Naive thymus-derived CD8-positive, alpha-beta T cell (primary cell): ENCODE data around the gene MMP2. TPM values are rescaled to one million over a fixed set of nuclear protein-coding genes. Genes with fewer than 3 reads are reported as not detected.

Experiments
- ATAC-seq, 2 donors: fragments of 150-1000 bp; cut with Tn5 transposase in 1 of 2; sonication (Bioruptor Pico), chemical (Tn5 transposase) in 1 of 2; 1 replicate in 1 of 2; 2 replicates in 1 of 2; pipeline ENCODE4 v1.10.0; 2021; ENCODE audit warnings: mild to moderate bottlenecking in 2 of 2, moderate library complexity in 2 of 2
- POLR2A ChIA-PET: fragments of 350-600 bp; sonication (Branson Sonifier 250); formaldehyde crosslinking; loops from one replicate; lab custom pipeline; 2021; ENCODE audit warnings: antibody characterized with exemption; lab: Charles Lee
- DNase-seq, 10 donors: peaks; one replicate each; pipeline versions ENCODE4 v3.0.0 to v3.0.0-alpha.2; 2020 to 2022
- H3K27ac Mint-ChIP-seq, 10 donors: one replicate each; pipeline ENCODE4 v1.8.0; 2020 to 2022; ENCODE audit warnings: mild to moderate bottlenecking in 10 of 10, mixed read lengths in 10 of 10, moderate library complexity in 4 of 10, inconsistent platforms in 1 of 10
- H3K27me3 Mint-ChIP-seq, 5 donors: one replicate each; pipeline ENCODE4 v1.8.0; 2021 to 2022; ENCODE audit warnings: mixed read lengths in 5 of 5
- H3K36me3 Mint-ChIP-seq, 3 donors: one replicate each; pipeline ENCODE4 v1.8.0; 2020 to 2022; ENCODE audit warnings: mixed read lengths in 3 of 3, mild to moderate bottlenecking in 2 of 3, inconsistent platforms in 1 of 3
- H3K4me1 Mint-ChIP-seq, 4 donors: one replicate each; pipeline ENCODE4 v1.8.0; 2021 to 2022; ENCODE audit warnings: mixed read lengths in 4 of 4
- H3K4me3 Mint-ChIP-seq, 10 donors: one replicate each; pipeline ENCODE4 v1.8.0; 2020 to 2022; ENCODE audit warnings: mild to moderate bottlenecking in 10 of 10, mixed read lengths in 10 of 10, moderate library complexity in 6 of 10, inconsistent platforms in 1 of 10
- H3K9me3 Mint-ChIP-seq, 9 donors: one replicate each; pipeline ENCODE4 v1.8.0; 2020 to 2022; ENCODE audit warnings: mixed read lengths in 9 of 9, mild to moderate bottlenecking in 3 of 9, inconsistent platforms in 1 of 9, moderate library complexity in 1 of 9
- polyA plus RNA-seq, 3 donors: library from polyadenylated mRNA; unstranded; fragments of 300-500 nt; fragmentation: Illumina TruSeq; gene quantifications; one replicate each; pipeline ENCODE4 v1.2.3, GENCODE V29; 2021
- total RNA-seq, 8 experiments: library from RNA in 2 of 8; stranded (reverse) in 2 of 8; gene quantifications; one replicate each; pipeline ENCODE4 v1.2.3 and lab custom pipeline; 2021 to 2026

The MMP2 gene
- total and polyA plus RNA-seq, 5 experiments from 2014 or later, result 0.36 TPM; not detected in 4

DNA sequence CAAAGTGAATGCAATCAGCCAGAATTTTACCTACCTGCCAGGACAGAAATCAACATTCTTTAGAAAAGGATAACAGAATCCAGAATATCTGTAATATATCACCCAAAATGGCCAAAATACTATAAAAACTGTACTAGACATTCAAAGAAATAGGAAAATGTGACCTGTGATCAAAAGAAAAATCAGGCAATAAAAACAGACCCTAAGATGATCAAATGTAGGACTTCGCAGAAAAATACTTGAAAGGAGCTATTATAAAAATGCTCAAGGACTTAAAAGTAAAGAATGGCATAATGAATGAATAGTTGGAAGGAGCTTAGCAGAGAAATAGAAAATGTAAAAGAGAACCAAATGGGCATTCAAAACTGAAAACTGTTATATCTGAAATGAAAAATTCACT, 33.9 kb downstream of the MMP2 start:
- DNase-seq (no peak), ATAC-seq (no peak)
- H3K27me3 Mint-ChIP-seq, result peaks cover 18 to 39% (median 31%) of the 10 kb centered on the region in 5 donors
- POLR2A ChIA-PET, result no interaction called here
- no peak overlapping the region for H3K4me3 Mint-ChIP-seq
- H3K36me3 Mint-ChIP-seq, result peaks cover 0 to 17% (median 4%) of the 10 kb centered on the region in 3 donors
- peaks cover 4 to 23% (median 18%) of the 10 kb centered on the region in 9 donors for H3K9me3 Mint-ChIP-seq
- H3K4me1 Mint-ChIP-seq, result peaks cover 9 to 14% (median 12%) of the 10 kb centered on the region in 4 donors
- no peak overlapping the region for H3K27ac Mint-ChIP-seq

DNA sequence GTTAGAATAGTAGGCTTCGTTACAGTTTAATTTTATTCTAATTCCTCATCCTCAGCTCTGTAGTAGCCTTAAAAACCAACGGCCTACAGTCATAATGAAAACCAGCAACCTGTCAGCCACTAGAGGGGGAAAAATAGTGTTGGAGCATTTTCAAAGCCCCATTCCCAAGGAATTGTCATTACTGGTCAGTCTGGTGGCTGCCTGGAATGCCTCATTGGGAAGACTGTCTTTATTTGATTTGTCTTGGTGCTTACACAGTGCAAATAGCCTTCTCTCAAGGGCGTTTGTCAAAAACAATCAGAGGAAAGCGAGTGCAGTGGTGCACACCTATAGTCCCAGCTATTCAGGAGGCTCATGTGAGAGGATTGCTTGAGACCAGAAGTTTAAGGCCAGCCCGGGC, 34.6 kb downstream of the MMP2 start:
- no peak overlapping the region for H3K4me3 Mint-ChIP-seq
- peaks cover 4 to 22% (median 18%) of the 10 kb centered on the region in 9 donors for H3K9me3 Mint-ChIP-seq
- H3K36me3 Mint-ChIP-seq, result peaks cover 0 to 17% (median 4%) of the 10 kb centered on the region in 3 donors
- H3K27ac Mint-ChIP-seq, result peak overlapping the region in 1 of 10 donors; percentile 44
- POLR2A ChIA-PET, result no interaction called here
- H3K4me1 Mint-ChIP-seq, result peaks cover 6 to 12% (median 11%) of the 10 kb centered on the region in 4 donors
- peaks cover 14 to 32% (median 26%) of the 10 kb centered on the region in 5 donors for H3K27me3 Mint-ChIP-seq
- DNase-seq, result no peak
- no peak for ATAC-seq

DNA sequence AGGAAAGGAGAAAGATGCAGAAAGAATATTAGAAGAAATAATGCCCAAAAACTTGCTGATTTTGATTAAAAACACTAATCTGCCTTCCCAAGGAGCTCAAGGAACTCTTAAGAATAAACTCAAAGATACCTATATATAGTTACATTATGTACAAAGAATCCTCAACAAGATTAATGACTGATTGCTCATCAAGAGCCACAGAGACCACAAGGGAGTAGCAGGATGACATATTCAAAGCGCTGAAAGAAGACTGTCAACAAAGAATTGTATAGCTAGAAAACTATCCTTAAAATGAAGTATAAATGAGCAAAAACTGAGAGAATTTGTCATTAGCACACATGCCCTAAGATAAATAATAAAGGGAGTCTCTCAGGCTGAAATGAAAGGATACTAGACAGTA, 36.1 kb downstream of the MMP2 start:
- DNase-seq (no peak), ATAC-seq (no peak)
- Mint-ChIP-seq H3K9me3 (peaks cover 4 to 28% (median 17%) of the 10 kb centered on the region in 9 donors), H3K36me3 (peaks cover 0 to 10% (median 0%) of the 10 kb centered on the region in 3 donors), H3K4me3 (no peak overlapping the region), H3K27ac (no peak overlapping the region), H3K4me1 (peaks cover 0 to under 1% (median under 1%) of the 10 kb centered on the region in 4 donors), H3K27me3 (peaks cover 6 to 17% (median 12%) of the 10 kb centered on the region in 5 donors)
- POLR2A ChIA-PET, result no interaction called here

DNA sequence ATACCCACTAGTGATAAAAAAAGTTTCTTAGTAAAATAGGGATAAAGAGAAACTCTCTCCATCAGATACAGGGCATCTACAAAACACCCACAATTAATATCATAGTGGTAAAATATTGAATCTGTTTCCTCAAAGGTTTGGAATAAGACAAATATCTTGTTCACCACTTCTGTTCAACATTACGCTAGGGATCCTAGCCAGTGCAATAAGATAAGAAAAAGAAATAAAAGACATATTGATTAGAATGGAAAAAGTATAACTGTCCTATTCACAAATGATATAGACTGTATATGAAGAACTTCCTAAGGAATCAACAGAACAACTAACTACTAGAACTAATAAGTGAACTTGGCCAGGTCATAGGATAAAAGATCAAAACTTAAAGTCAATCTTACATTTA, 42.8 kb downstream of the MMP2 start:
- Mint-ChIP-seq H3K27me3 (no peaks in the 10 kb centered on the region), H3K9me3 (peaks cover 0 to 20% (median 10%) of the 10 kb centered on the region in 9 donors), H3K27ac (no peak overlapping the region), H3K36me3 (no peaks in the 10 kb centered on the region), H3K4me3 (no peak overlapping the region), H3K4me1 (no peaks in the 10 kb centered on the region)
- DNase-seq, result no peak
- no peak for ATAC-seq
- POLR2A ChIA-PET, result no interaction called here

DNA sequence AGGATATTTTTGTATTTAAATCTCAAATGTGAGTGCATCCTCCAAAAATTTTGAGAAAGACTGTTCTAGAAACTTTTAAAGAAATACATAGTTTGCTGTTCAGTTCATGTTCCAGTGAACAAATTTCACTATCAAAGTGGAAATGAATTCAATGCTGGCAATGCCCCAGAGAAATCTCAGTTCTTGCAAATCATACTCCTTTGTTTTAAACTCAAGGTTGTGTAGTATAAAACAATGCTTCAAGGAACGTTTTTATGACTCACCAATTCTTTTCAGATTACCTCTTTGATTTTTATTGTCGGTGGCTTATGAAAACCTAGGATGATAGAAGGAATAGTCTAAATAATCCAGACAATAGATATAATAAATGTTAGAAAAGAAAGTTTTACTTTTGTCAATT, 47.4 kb downstream of the MMP2 start:
- POLR2A ChIA-PET, result no interaction called here
- H3K4me1 Mint-ChIP-seq, result no peaks in the 10 kb centered on the region
- no peak for ATAC-seq
- no peak overlapping the region for H3K27ac Mint-ChIP-seq
- no peak overlapping the region for H3K4me3 Mint-ChIP-seq
- no peak for DNase-seq
- H3K9me3 Mint-ChIP-seq, result peaks cover 0 to 10% (median 6%) of the 10 kb centered on the region in 9 donors
- H3K36me3 Mint-ChIP-seq, result no peaks in the 10 kb centered on the region
- peaks cover 0 to 8% (median 4%) of the 10 kb centered on the region in 5 donors for H3K27me3 Mint-ChIP-seq

DNA sequence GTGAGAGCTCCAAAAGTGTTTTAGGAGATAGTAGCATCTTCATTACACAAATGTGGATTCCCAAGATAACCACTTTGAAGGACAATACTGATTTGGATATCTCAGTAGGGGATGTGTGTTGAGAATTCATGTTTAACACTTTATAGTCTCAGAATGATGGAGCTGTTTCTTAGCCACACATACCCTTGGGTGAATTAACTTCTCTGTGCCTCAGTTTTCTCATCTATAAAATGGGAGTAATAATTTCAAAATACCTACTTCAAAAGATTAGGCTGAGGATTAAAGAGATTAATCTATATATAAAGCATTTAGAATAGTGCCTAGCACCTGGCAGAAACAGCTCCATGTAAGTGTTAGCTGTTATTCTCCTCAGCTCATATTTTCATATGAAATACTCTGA, 48.9 kb downstream of the MMP2 start:
- H3K4me1 Mint-ChIP-seq, result no peaks in the 10 kb centered on the region
- no peak for DNase-seq
- H3K36me3 Mint-ChIP-seq, result no peaks in the 10 kb centered on the region
- no peak overlapping the region for H3K4me3 Mint-ChIP-seq
- no peak for ATAC-seq
- POLR2A ChIA-PET, result no interaction called here
- H3K27ac Mint-ChIP-seq, result no peak overlapping the region
- H3K27me3 Mint-ChIP-seq, result peaks cover 0 to 8% (median 6%) of the 10 kb centered on the region in 5 donors
- H3K9me3 Mint-ChIP-seq, result no peaks in the 10 kb centered on the region

DNA sequence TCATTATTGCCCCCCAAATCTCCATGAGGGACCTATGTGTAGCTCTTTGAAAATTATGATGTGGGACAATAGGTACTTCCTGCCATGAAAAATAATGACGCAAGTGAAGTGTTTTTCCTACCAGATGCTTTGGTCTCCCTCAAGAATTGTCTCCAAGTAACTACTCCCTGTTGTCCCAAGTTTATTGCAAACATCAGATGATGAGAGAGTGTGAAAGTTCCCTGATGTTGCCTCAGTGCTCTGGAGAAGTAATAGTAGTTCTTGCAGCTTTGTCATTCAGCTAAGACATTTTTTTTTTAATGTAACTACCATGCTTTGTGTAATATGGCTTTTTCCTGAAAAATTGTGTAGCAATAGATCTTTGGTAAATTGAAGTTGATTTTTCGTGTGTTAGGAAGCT, 50.0 kb downstream of the MMP2 start:
- H3K9me3 Mint-ChIP-seq, result no peaks in the 10 kb centered on the region
- H3K36me3 Mint-ChIP-seq, result no peaks in the 10 kb centered on the region
- no peak for ATAC-seq
- POLR2A ChIA-PET, result no interaction called here
- H3K4me3 Mint-ChIP-seq, result no peak overlapping the region
- no peak for DNase-seq
- H3K27ac Mint-ChIP-seq, result no peak overlapping the region
- H3K27me3 Mint-ChIP-seq, result peaks cover 0 to 8% (median 6%) of the 10 kb centered on the region in 5 donors
- H3K4me1 Mint-ChIP-seq, result no peaks in the 10 kb centered on the region

DNA sequence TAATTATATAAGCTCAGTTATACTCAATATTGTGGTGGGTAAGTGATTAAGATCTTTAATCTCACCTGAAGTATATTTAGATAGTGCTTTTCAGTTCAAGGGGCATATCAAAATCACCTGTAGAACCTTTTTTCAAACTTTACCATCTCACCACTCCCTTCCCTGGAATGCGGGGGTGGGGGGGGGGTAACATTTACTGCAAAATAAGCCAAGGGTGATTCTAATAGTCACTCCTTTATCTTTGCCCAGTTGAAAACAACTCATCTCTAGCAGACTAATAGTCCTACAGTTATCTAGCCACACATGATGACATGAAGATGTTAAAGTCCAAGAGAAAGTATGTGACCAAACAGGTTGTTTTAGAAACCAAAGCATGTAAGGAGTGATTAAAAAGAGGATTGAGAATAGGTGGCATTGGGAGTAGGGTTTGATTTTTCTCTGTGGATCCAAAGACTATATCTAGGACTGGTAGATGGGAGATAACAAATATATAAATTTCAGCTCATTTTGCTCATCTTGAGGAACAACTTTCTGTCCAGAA, 51.4 kb downstream of the MMP2 start:
- H3K27me3 Mint-ChIP-seq, result peaks cover 0 to 8% (median 6%) of the 10 kb centered on the region in 5 donors
- H3K4me3 Mint-ChIP-seq, result no peak overlapping the region
- ATAC-seq, result no peak
- H3K4me1 Mint-ChIP-seq, result no peaks in the 10 kb centered on the region
- no peak overlapping the region for H3K27ac Mint-ChIP-seq
- POLR2A ChIA-PET, result no interaction called here
- H3K9me3 Mint-ChIP-seq, result no peaks in the 10 kb centered on the region
- no peak for DNase-seq
- H3K36me3 Mint-ChIP-seq, result no peaks in the 10 kb centered on the region

DNA sequence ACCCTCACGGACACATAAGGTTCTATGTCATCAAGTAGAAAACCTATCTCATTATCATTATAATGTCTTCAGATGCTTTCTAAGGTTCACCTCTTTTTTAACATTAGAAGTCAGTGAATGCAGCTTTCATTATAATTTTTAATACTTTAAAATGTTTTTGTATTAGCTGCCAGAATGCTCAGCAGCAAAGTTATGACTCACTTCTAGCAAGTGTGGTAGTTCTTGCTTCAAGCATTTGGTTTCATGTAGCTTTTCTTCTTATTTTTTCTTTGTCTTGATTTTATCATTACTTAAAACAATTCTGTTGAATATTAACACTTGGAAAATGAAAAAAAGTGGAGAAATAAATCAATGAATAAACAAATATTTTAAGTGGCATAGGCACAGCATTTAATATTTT, 53.2 kb downstream of the MMP2 start:
- H3K27ac Mint-ChIP-seq, result no peak overlapping the region
- H3K4me1 Mint-ChIP-seq, result no peaks in the 10 kb centered on the region
- POLR2A ChIA-PET, result no interaction called here
- no peak overlapping the region for H3K4me3 Mint-ChIP-seq
- H3K9me3 Mint-ChIP-seq, result no peaks in the 10 kb centered on the region
- ATAC-seq (no peak), DNase-seq (no peak)
- H3K36me3 Mint-ChIP-seq, result no peaks in the 10 kb centered on the region
- H3K27me3 Mint-ChIP-seq, result peaks cover 0 to 8% (median 6%) of the 10 kb centered on the region in 5 donors

DNA sequence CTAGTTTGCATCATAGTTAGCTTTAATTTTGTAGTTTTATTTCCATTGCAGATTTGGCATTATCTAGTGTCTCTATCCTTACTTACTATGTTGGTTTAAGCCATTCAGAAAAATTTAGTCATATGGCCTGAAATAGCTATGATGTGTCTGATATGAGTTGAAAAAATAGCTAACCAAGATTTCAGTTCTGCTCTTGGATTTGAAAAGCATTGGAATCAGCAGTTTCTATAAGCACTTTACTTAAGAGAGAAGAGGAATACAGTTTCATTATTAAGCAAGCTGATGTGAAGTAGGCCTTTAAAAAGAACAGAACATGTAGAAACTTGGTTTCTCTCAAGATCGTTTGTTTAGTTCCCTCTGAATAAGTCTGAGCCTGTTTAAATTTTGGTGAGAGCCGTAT, 55.8 kb downstream of the MMP2 start:
- no peak overlapping the region for H3K4me3 Mint-ChIP-seq
- no peak for ATAC-seq
- peaks cover 0 to 6% (median 0%) of the 10 kb centered on the region in 5 donors for H3K27me3 Mint-ChIP-seq
- no peak for DNase-seq
- no peaks in the 10 kb centered on the region for H3K4me1 Mint-ChIP-seq
- H3K9me3 Mint-ChIP-seq, result no peaks in the 10 kb centered on the region
- POLR2A ChIA-PET, result no interaction called here
- no peak overlapping the region for H3K27ac Mint-ChIP-seq
- H3K36me3 Mint-ChIP-seq, result no peaks in the 10 kb centered on the region

DNA sequence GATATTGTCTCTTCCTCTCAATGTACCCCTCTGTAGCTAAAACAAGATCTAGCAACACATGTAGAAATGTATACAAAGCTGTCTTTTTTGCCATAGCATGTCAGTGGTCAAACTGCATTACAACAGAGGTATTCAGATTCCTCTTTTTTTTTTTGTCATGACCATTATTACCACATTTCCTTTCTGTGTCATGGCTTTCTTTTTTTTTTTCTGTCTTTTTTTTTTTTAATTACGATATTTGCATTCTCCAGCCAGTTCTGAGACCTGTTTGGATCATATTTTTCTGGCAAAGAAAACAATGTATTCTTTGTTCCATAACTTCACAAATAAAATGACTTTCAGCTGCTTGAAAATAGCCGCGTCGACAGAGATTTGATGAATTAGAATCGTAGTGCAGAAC, 60.1 kb downstream of the MMP2 start:
- H3K4me3 Mint-ChIP-seq, result no peak overlapping the region
- no peak overlapping the region for H3K27ac Mint-ChIP-seq
- DNase-seq (no peak), ATAC-seq (no peak)
- no peaks in the 10 kb centered on the region for H3K27me3 Mint-ChIP-seq
- no peaks in the 10 kb centered on the region for H3K4me1 Mint-ChIP-seq
- no peaks in the 10 kb centered on the region for H3K36me3 Mint-ChIP-seq
- H3K9me3 Mint-ChIP-seq, result no peaks in the 10 kb centered on the region
- POLR2A ChIA-PET, result no interaction called here

DNA sequence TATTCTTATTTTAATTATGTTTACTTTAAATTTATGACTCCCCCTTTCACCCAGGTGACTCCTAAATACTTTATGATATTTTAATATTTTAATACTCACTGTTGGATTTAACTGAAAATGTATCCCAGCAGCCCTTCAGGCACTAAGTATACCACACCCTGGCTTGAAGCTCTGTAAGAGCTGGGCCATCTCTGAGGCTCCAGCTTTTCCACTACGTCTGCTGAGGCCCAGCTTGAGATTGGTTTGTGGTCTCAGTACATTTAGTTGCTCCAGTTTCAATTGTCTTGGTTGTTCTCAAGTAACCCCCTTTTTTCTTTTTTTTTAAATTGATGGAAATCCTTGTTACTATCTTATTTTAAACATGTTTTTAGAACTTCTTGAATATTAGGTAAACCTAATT, 60.5 kb downstream of the MMP2 start:
- H3K27me3 Mint-ChIP-seq, result no peaks in the 10 kb centered on the region
- POLR2A ChIA-PET, result no interaction called here
- no peaks in the 10 kb centered on the region for H3K9me3 Mint-ChIP-seq
- DNase-seq (no peak), ATAC-seq (no peak)
- H3K4me1 Mint-ChIP-seq, result no peaks in the 10 kb centered on the region
- H3K27ac Mint-ChIP-seq, result no peak overlapping the region
- H3K36me3 Mint-ChIP-seq, result no peaks in the 10 kb centered on the region
- H3K4me3 Mint-ChIP-seq, result no peak overlapping the region

DNA sequence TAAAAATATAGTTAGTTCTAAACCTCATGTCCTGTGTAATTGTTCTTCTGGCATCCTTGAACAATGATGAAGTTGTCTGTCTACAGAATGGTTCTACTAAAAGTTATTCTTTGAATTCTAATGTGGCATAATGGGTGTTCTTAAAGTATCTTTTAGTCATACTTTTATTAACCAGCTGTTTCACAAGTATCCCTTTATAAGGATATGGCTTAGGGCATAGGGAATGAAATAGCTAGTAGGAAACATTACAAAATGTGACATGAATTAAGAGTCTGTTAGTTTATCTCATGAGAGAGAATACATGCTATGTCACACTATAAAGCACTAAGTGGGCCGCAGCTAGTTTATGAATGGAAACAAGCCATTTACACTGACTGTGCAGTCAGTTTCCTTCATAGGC, 61.2 kb downstream of the MMP2 start:
- POLR2A ChIA-PET, result no interaction called here
- Mint-ChIP-seq H3K4me1 (no peaks in the 10 kb centered on the region), H3K36me3 (no peaks in the 10 kb centered on the region), H3K4me3 (no peak overlapping the region), H3K27me3 (peaks cover 0 to 2% (median 0%) of the 10 kb centered on the region in 5 donors), H3K27ac (no peak overlapping the region), H3K9me3 (no peaks in the 10 kb centered on the region)
- no peak for DNase-seq
- ATAC-seq, result no peak

DNA sequence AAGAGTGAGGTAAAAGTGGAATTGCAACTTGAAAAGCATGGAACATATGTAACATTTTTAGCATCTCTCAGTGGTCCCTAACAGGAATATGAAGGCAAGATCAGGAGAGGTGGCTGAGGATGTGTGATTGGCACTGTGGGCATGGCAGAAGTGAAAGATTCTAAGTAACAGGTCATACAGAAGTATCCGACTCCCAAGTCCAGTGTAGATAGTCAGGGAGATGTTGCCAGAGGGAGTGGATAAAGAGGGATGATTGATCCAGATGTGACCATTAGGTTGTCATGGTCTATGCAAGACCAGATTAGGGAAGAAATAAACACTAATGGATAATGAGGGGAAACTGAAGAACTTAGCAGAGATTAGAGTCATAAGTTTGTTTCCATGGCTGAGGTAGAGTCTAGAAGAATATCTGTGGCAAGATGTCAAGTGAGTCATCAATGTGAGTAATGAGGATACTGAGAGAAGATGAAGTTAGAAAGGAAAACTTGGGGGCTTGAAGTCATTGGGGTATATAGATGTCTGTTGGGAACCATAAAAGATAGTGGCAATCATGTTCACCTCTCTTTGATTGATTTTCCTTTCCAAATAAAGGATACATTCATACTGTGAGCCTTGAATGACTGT, 63.6 kb downstream of the MMP2 start:
- Mint-ChIP-seq H3K36me3 (no peaks in the 10 kb centered on the region), H3K4me3 (no peak overlapping the region), H3K27me3 (peaks cover 0 to 2% (median 0%) of the 10 kb centered on the region in 5 donors), H3K9me3 (no peaks in the 10 kb centered on the region), H3K27ac (no peak overlapping the region), H3K4me1 (no peaks in the 10 kb centered on the region)
- ATAC-seq, result no peak
- no peak for DNase-seq
- POLR2A ChIA-PET, result no interaction called here
